VCaP (cell line): Measurements from ENCODE around the gene SH3BGRL2.

ENCODE experiments used
- H3K27ac ChIP-seq: fragments of 450-650 bp; 2 replicates; pipeline ENCODE4 v1.5.1; 2017
- CTCF ChIP-seq: fragments of 450-650 bp; conservative IDR thresholded peaks from 2 replicates; pipeline ENCODE4 v1.5.1; 2017; ENCODE audit warnings: mild to moderate bottlenecking, moderate library complexity

SH3BGRL2 gene

GRCh38 chr6:79627422-79627821 is 3.7 kb upstream of the SH3BGRL2 start:
- H3K27ac ChIP-seq, result no peak overlapping the region
- TF ChIP-seq CTCF, result no peak

- H3K27ac ChIP-seq, result no peak overlapping the region
Observed at GRCh38 chr6:79628466-79629288, 2.5 kb upstream of the SH3BGRL2 start.

GRCh38 chr6:79630380-79630882 is 698 bp upstream of the SH3BGRL2 start:
- peak overlapping the region; percentile 75 for H3K27ac ChIP-seq
- no peak for TF ChIP-seq CTCF

More at GRCh38 chr6:79628466-79629288, 2.5 kb upstream of the SH3BGRL2 start:
- no peak for TF ChIP-seq CTCF

GRCh38 chr6:79631693-79632172 is 604 bp downstream of the SH3BGRL2 start:
- H3K27ac ChIP-seq, result peak overlapping the region; percentile 75

GRCh38 chr6:79632580-79632979 is 1.5 kb downstream of the SH3BGRL2 start:
- TF ChIP-seq CTCF, result no peak
- H3K27ac ChIP-seq, result no peak overlapping the region

More at GRCh38 chr6:79631693-79632172, 604 bp downstream of the SH3BGRL2 start:
- TF ChIP-seq CTCF, result no peak

- no peak for TF ChIP-seq CTCF
- H3K27ac ChIP-seq, result no peak overlapping the region
Observed at GRCh38 chr6:79634491-79635231, 3.5 kb downstream of the SH3BGRL2 start.

- H3K27ac ChIP-seq, result no peak overlapping the region
- no peak for TF ChIP-seq CTCF
Observed at GRCh38 chr6:79635232-79635543, 4.1 kb downstream of the SH3BGRL2 start.
